SK-N-SH (cell line): ENCODE data around the gene ZNF584. TPM values are rescaled to one million over a fixed set of nuclear protein-coding genes. Genes with fewer than 3 reads are reported as not detected.

Experiments
- CTCF ChIA-PET: fragments of 300-600, 350-600 bp; formaldehyde crosslinking; extraction: SDS; loops from one replicate; lab custom pipeline; 2021; lab: Yijun Ruan, JAX
- POLR2A ChIA-PET: fragments of 350-600 bp; sonication (Branson Sonifier 250); formaldehyde crosslinking; extraction: SDS; loops from one replicate; lab custom pipeline; 2020; ENCODE audit warnings: antibody characterized with exemption, inconsistent platforms; lab: Yijun Ruan, JAX
- DNase-seq: peaks from one replicate; pipeline ENCODE4 v3.0.0; 2012
- H2AFZ ChIP-seq: fragments of 200-600 bp; sonication (generic); 2 replicates; pipeline ENCODE4 v1.8.1; 2016; ENCODE audit warnings: antibody characterized with exemption, mild to moderate bottlenecking, low read depth
- H3F3A ChIP-seq: fragments of 200-600 bp; sonication (generic); replicated peaks from 2 replicates; pipeline ENCODE3; 2016; ENCODE audit warnings: antibody characterized with exemption, mild to moderate bottlenecking; ENCODE audit not compliant: insufficient read depth
- H3K27ac ChIP-seq, 2 experiments: fragments of 200-500 bp in 1 of 2; fragments of 200-600 bp in 1 of 2; sonication (Bioruptor generic) in 1 of 2; sonication (generic), shearing (Covaris generic) in 1 of 2; 2 replicates each; pipeline versions ENCODE4 v1.5.1 to v1.6.1; 2014 to 2016; ENCODE audit warnings: low read depth in 2 of 2, inconsistent platforms in 1 of 2, low read length in 1 of 2, mild to moderate bottlenecking in 1 of 2, mixed read lengths in 1 of 2
- H3K27me3 ChIP-seq: fragments of 200-600 bp; sonication (generic), shearing (Covaris generic); 2 replicates; pipeline ENCODE4 v1.6.1; 2016; ENCODE audit warnings: mixed run types; ENCODE audit not compliant: insufficient read depth
- H3K36me3 ChIP-seq, 2 experiments: fragments of 200-500 bp in 1 of 2; fragments of 200-600 bp in 1 of 2; sonication (Bioruptor generic) in 1 of 2; sonication (generic) in 1 of 2; replicated peaks in 1 of 2; 2 replicates each; pipeline versions ENCODE3 to v1.5.1; 2014 to 2016; ENCODE audit warnings: low read length in 1 of 2, mild to moderate bottlenecking in 1 of 2; ENCODE audit not compliant: insufficient read depth in 2 of 2, control insufficient read depth in 1 of 2
- H3K4me1 ChIP-seq, 2 experiments: fragments of 200-500 bp in 1 of 2; fragments of 200-600 bp in 1 of 2; sonication (Bioruptor generic) in 1 of 2; sonication (generic), shearing (Covaris generic) in 1 of 2; 2 replicates each; pipeline versions ENCODE4 v1.5.1 to v1.6.1; 2014 to 2016; ENCODE audit warnings: low read depth in 1 of 2, low read length in 1 of 2, mixed run types in 1 of 2; ENCODE audit not compliant: insufficient read depth in 2 of 2, control insufficient read depth in 1 of 2
- H3K4me2 ChIP-seq: fragments of 200-600 bp; sonication (generic), shearing (Covaris generic); 2 replicates; pipeline ENCODE4 v1.6.1; 2017; ENCODE audit warnings: mixed run types
- H3K4me3 ChIP-seq, 2 experiments: fragments of 200-500 bp in 1 of 2; fragments of 200-600 bp in 1 of 2; sonication (Bioruptor generic) in 1 of 2; sonication (generic), shearing (Covaris generic) in 1 of 2; 2 replicates each; pipeline versions ENCODE4 v1.5.1 to v1.8.1; 2014 to 2016; ENCODE audit warnings: low read depth in 2 of 2, inconsistent platforms in 1 of 2, low read length in 1 of 2, mild to moderate bottlenecking in 1 of 2, mixed read lengths in 1 of 2, moderate library complexity in 1 of 2
- H3K79me2 ChIP-seq: fragments of 200-600 bp; sonication (generic); 2 replicates; pipeline ENCODE4 v1.8.1; 2017; ENCODE audit warnings: mild to moderate bottlenecking; ENCODE audit not compliant: insufficient read depth
- H3K9ac ChIP-seq: fragments of 200-600 bp; sonication (generic); 2 replicates; pipeline ENCODE4 v1.6.1; 2017; ENCODE audit warnings: mixed run types
- H3K9me2 ChIP-seq: fragments of 200-600 bp; sonication (generic); 2 replicates; pipeline ENCODE4 v1.6.1; 2017; ENCODE audit warnings: mixed run types
- H3K9me3 ChIP-seq: fragments of 200-600 bp; sonication (generic); 2 replicates; pipeline ENCODE4 v1.6.1; 2017; ENCODE audit warnings: mixed run types, mild to moderate bottlenecking, moderate library complexity
- H4K20me1 ChIP-seq: fragments of 200-600 bp; sonication (generic); 2 replicates; pipeline ENCODE4 v1.6.1; 2017; ENCODE audit warnings: mild to moderate bottlenecking, mixed run types; ENCODE audit not compliant: insufficient read depth
- CHD2 ChIP-seq: fragments of 150-350 bp; IDR thresholded peaks from 2 replicates; pipeline ENCODE4 v1.6.1; 2018; ENCODE audit warnings: low read length; ENCODE audit not compliant: partially characterized antibody
- CTCF ChIP-seq: fragments of 200-600 bp; sonication (generic); IDR thresholded peaks from 2 replicates; pipeline ENCODE4 v1.6.1; 2017; ENCODE audit warnings: antibody characterized with exemption, mild to moderate bottlenecking, moderate library complexity
- EP300 ChIP-seq, 2 experiments: IDR thresholded peaks; 2 replicates each; pipeline versions ENCODE4 v1.4.0 to v1.6.1; 2012; ENCODE audit warnings: borderline replicate concordance in 1 of 2, low read depth in 1 of 2, low read length in 1 of 2
- EZH2phosphoT487 ChIP-seq: fragments of 200-600 bp; sonication (generic); IDR thresholded peaks from 2 replicates; pipeline ENCODE4 v1.6.1; 2017; ENCODE audit warnings: low read depth, mixed run types, mild to moderate bottlenecking, antibody characterized with exemption, moderate library complexity, borderline replicate concordance
- FOXJ3 ChIP-seq: sonication (generic); formaldehyde crosslinking; IDR thresholded peaks from 2 replicates; pipeline ENCODE4 v1.5.1; 2020; ENCODE audit warnings: mild to moderate bottlenecking, missing genetic modification reagents
- GATA2 ChIP-seq: sonication (generic); formaldehyde crosslinking; IDR thresholded peaks from 2 replicates; pipeline ENCODE4 v1.5.0; 2020; ENCODE audit warnings: mild to moderate bottlenecking, missing genetic modification reagents
- MAX ChIP-seq: IDR thresholded peaks from 2 replicates; pipeline ENCODE4 v1.4.0; 2012; ENCODE audit warnings: low read depth
- MXI1 ChIP-seq: IDR thresholded peaks from 2 replicates; pipeline ENCODE4 v1.6.1; 2012; ENCODE audit warnings: mild to moderate bottlenecking, low read depth, low read length, improper control_type of control experiment
- NFIC ChIP-seq: IDR thresholded peaks from 2 replicates; pipeline ENCODE4 v1.4.0; 2012; ENCODE audit warnings: borderline replicate concordance
- NRF1 ChIP-seq: IDR thresholded peaks from 2 replicates; pipeline ENCODE4 v1.6.1; 2012; ENCODE audit warnings: low read depth, mild to moderate bottlenecking, low read length
- PBX3 ChIP-seq: IDR thresholded peaks from 2 replicates; pipeline ENCODE4; 2012
- POLR2AphosphoS5 ChIP-seq: IDR thresholded peaks from 2 replicates; pipeline ENCODE4 v1.6.1; 2012; ENCODE audit warnings: low read depth, low read length
- RAD21 ChIP-seq: IDR thresholded peaks from 2 replicates; pipeline ENCODE4 v1.6.1; 2012; ENCODE audit warnings: mild to moderate bottlenecking, low read length
- RCOR1 ChIP-seq: fragments of 150-350 bp; IDR thresholded peaks from 2 replicates; pipeline ENCODE4 v1.6.1; 2017; ENCODE audit warnings: antibody characterized with exemption, low read length
- RXRA ChIP-seq: IDR thresholded peaks from 2 replicates; pipeline ENCODE4 v1.4.0; 2012; ENCODE audit warnings: low read depth, mild to moderate bottlenecking, borderline replicate concordance
- SMC3 ChIP-seq: IDR thresholded peaks from 2 replicates; pipeline ENCODE4 v1.6.1; 2012; ENCODE audit warnings: low read depth, low read length, improper control_type of control experiment
- TAF1 ChIP-seq: IDR thresholded peaks from 2 replicates; pipeline ENCODE4 v1.6.1; 2012; ENCODE audit warnings: low read depth, mild to moderate bottlenecking, low read length, moderate library complexity, borderline replicate concordance
- TCF12 ChIP-seq: IDR thresholded peaks from 2 replicates; pipeline ENCODE4 v1.4.0; 2012
- TEAD4 ChIP-seq: IDR thresholded peaks from 2 replicates; pipeline ENCODE4 v1.4.0; 2012; ENCODE audit warnings: mild to moderate bottlenecking, borderline replicate concordance; ENCODE audit not compliant: insufficient read depth
- USF1 ChIP-seq: IDR thresholded peaks from 2 replicates; pipeline ENCODE4 v1.4.0; 2012; ENCODE audit warnings: low read depth, borderline replicate concordance
- ZBTB33 ChIP-seq: IDR thresholded peaks from 2 replicates; pipeline ENCODE4 v1.4.0; 2012; ENCODE audit warnings: low read depth, borderline replicate concordance
- WGBS: methylation state at CpG from one replicate; pipeline ENCODE4 v1.1.6; 2017; ENCODE audit warnings: low lambda C conversion rate; 5-methylcytosine and 5-hydroxymethylcytosine counted together
- polyA plus RNA-seq, 3 experiments: library from polyadenylated mRNA; depleted of rRNA; stranded (reverse); fragments of >200 nt; gene quantifications; 2 replicates each; pipeline ENCODE4 v1.2.3, GENCODE V29; 2012

ZNF584 gene
- polyA plus RNA-seq, 1 of the 3 experiments (the other 2 are of a cell fraction), result 9.4 TPM

- TF ChIP-seq NRF1 (peak; percentile 82), TAF1 (peak; percentile 75; the same call in 1 of the 2 replicates), RCOR1 (no peak), PBX3 (no peak), GATA2 (CRISPR knock-in tag) (no peak), POLR2AphosphoS5 (peak; percentile 50), MAX (peak; percentile 73), RAD21 (no peak), EZH2phosphoT487 (no peak), USF1 (no peak)
- TF ChIP-seq, all 33 proteins: peak for 10
Measured at GRCh38 chr19:58400916-58401839, 7.3 kb upstream of the ZNF584 start (continued).

GRCh38 chr19:58401840-58402421 is 6.5 kb upstream of the ZNF584 start:
- Histone ChIP-seq H2AFZ (peak overlapping the region; percentile 89), H3K9ac (peak overlapping the region; percentile 77)

More at GRCh38 chr19:58401840-58402421, 6.5 kb upstream of the ZNF584 start:
- H3K4me2 ChIP-seq, result peak overlapping the region; percentile 88
- no peaks in the 10 kb centered on the region for H3K9me2 ChIP-seq
- ChIA-PET CTCF (no interaction called here), POLR2A (no interaction called here)
- H4K20me1 ChIP-seq, result no peaks in the 10 kb centered on the region
- H3K4me3 ChIP-seq, result peak overlapping the region; percentile 70 to 71
- peaks cover 20% of the 10 kb centered on the region for H3K79me2 ChIP-seq
- peaks cover 6 to 24% of the 10 kb centered on the region in 2 experiments; a peak in 2 of 4 replicates for H3K4me1 ChIP-seq
- no peaks in the 10 kb centered on the region for H3K27me3 ChIP-seq
- H3K36me3 ChIP-seq, result no peaks in the 10 kb centered on the region
- TF ChIP-seq ZBTB33 (no peak), EZH2phosphoT487 (no peak), NFIC (no peak), SMC3 (no peak), RXRA (no peak), CHD2 (no peak), EP300 (IDR thresholded peaks at IDR 0.05; ENCODE audit: borderline replicate concordance in 1 of 2, low read depth in 1 of 2, low read length in 1 of 2) (no peak), CTCF (no peak), MAX (no peak), TCF12 (no peak), GATA2 (CRISPR knock-in tag) (no peak), MXI1 (no peak), RAD21 (no peak), FOXJ3 (CRISPR knock-in tag) (no peak), USF1 (no peak), TAF1 (no peak), TEAD4 (no peak)
- 24% methylated on average over 21 of the region's 23 CpGs for WGBS
- no peak for DNase-seq
- H3K9me3 ChIP-seq, result no peaks in the 10 kb centered on the region
- H3F3A ChIP-seq, result peaks cover 19% of the 10 kb centered on the region
- H3K27ac ChIP-seq, result peak overlapping the region; percentile 75 to 78; a peak in 3 of 4 replicates
